GM12878 (cell line): ENCODE data around the gene MYO15A. TPM values are rescaled to one million over a fixed set of nuclear protein-coding genes. Genes with fewer than 3 reads are reported as not detected.

Experiments used
- ATAC-seq: fragments of 200-7000 bp; cut with Tn5 transposase; 3 replicates; pipeline ENCODE4 v1.9.1; 2020; ENCODE audit warnings: mild to moderate bottlenecking, moderate library complexity
- BruUV-seq: library from RNA; stranded (reverse); fragments of 400-500 nt; replicated peaks from 2 replicates; lab custom pipeline; 2021; lab: Mats Ljungman, UMichigan
- CTCF ChIA-PET: fragments of 300-600 bp; sonication (Branson Sonifier 250); formaldehyde crosslinking; extraction: SDS; loops from one replicate; lab custom pipeline; 2021; ENCODE audit warnings: inconsistent platforms; lab: Yijun Ruan, JAX
- POLR2A ChIA-PET: fragments of 350-600 bp; formaldehyde crosslinking; extraction: SDS; loops from one replicate; lab custom pipeline; 2021; ENCODE audit warnings: inconsistent platforms; lab: Charles Lee
- RAD21 ChIA-PET: fragments of 300-600 bp; sonication (Branson Sonifier 250); formaldehyde crosslinking; loops from one replicate; lab custom pipeline; 2023; ENCODE audit warnings: antibody characterized with exemption; ENCODE audit not compliant: unreplicated experiment; lab: Charles Lee
- SMC1A ChIA-PET: fragments of 300-600 bp; sonication (Branson Sonifier 250); formaldehyde crosslinking; loops from one replicate; lab custom pipeline; 2023; ENCODE audit not compliant: unreplicated experiment, uncharacterized antibody; lab: Charles Lee
- DNase-seq: peaks from one replicate; pipeline ENCODE4 v3.0.0-alpha.2; 2011; ENCODE audit warnings: low read depth, low spot score
- FAIRE-seq: peaks from 3 replicates; lab custom pipeline; 2011; peaks lifted over from hg19 to GRCh38; lab: Jason Lieb, UNC
- H2AFZ ChIP-seq: 2 replicates; pipeline ENCODE4 v1.6.0; 2011; ENCODE audit warnings: low read depth, low read length, control low read depth; ENCODE audit not compliant: control insufficient read depth
- H3K27ac ChIP-seq: 2 replicates; pipeline ENCODE4 v1.5.1; 2011; ENCODE audit warnings: control low read depth; ENCODE audit not compliant: control insufficient read depth, insufficient read depth
- H3K27me3 ChIP-seq, 2 experiments: replicated peaks in 1 of 2; 2 replicates each; pipeline versions ENCODE4 v1.6.0 to v1.6.1; 2011; ENCODE audit warnings: low read length in 1 of 2; ENCODE audit not compliant: control insufficient read depth in 2 of 2, insufficient read depth in 2 of 2
- H3K36me3 ChIP-seq, 2 experiments: 2 replicates each; pipeline ENCODE4 v1.5.1; 2011; ENCODE audit warnings: low read length in 1 of 2; ENCODE audit not compliant: control insufficient read depth in 2 of 2, insufficient read depth in 2 of 2
- H3K4me1 ChIP-seq: 2 replicates; pipeline ENCODE4 v1.6.1; 2011; ENCODE audit warnings: mild to moderate bottlenecking, low read length, moderate library complexity, mixed read lengths; ENCODE audit not compliant: control insufficient read depth, insufficient read depth
- H3K4me2 ChIP-seq: 2 replicates; pipeline ENCODE4 v1.6.0; 2011; ENCODE audit warnings: control low read depth; ENCODE audit not compliant: control insufficient read depth, insufficient read depth
- H3K4me3 ChIP-seq: fragments of 200-600 bp; sonication (generic); 2 replicates; pipeline ENCODE4 v1.5.1; 2016
- H3K79me2 ChIP-seq: 2 replicates; pipeline ENCODE4 v1.6.0; 2011; ENCODE audit warnings: low read length; ENCODE audit not compliant: control insufficient read depth, insufficient read depth
- H3K9ac ChIP-seq: 2 replicates; pipeline ENCODE4 v1.8.0; 2011; ENCODE audit warnings: low read length, control low read depth, mixed read lengths; ENCODE audit not compliant: control insufficient read depth, insufficient read depth
- H3K9me3 ChIP-seq: replicated peaks from 3 replicates; pipeline ENCODE4 v1.5.1; 2011; ENCODE audit warnings: mild to moderate bottlenecking, low read length; ENCODE audit not compliant: control insufficient read depth, insufficient read depth
- H4K20me1 ChIP-seq: 2 replicates; pipeline ENCODE4 v1.6.0; 2011; ENCODE audit not compliant: control insufficient read depth, insufficient read depth
- ATF7 ChIP-seq: fragments of 450-650 bp; IDR thresholded peaks from 2 replicates; pipeline ENCODE4 v1.6.1; 2016; ENCODE audit warnings: low read depth, mild to moderate bottlenecking
- IKZF1 ChIP-seq: fragments of 450-650 bp; conservative IDR thresholded peaks from 2 replicates; pipeline ENCODE4 v1.6.1; 2017; ENCODE audit warnings: antibody characterized with exemption, mild to moderate bottlenecking
- MEF2A ChIP-seq: IDR thresholded peaks from 2 replicates; pipeline ENCODE4 v1.6.1; 2011; ENCODE audit warnings: low read depth, mild to moderate bottlenecking, low read length, moderate library complexity; ENCODE audit not compliant: insufficient read depth
- POLR2A ChIP-seq: IDR thresholded peaks from 2 replicates; pipeline ENCODE4 v1.6.1; 2011; ENCODE audit warnings: low read depth, mild to moderate bottlenecking, low read length
- RAD21 ChIP-seq: IDR thresholded peaks from 2 replicates; pipeline ENCODE4 v1.6.1; 2011; ENCODE audit warnings: mild to moderate bottlenecking, low read depth, low read length, moderate library complexity; ENCODE audit not compliant: insufficient read depth
- ZNF217 ChIP-seq: fragments of 450-650 bp; IDR thresholded peaks from 2 replicates; pipeline ENCODE4 v1.6.1; 2017; ENCODE audit warnings: antibody characterized with exemption, mild to moderate bottlenecking
- WGBS: methylation state at CpG from one replicate; pipeline ENCODE4 v1.1.6; 2016; ENCODE audit warnings: low lambda C conversion rate; ENCODE audit not compliant: insufficient replicate concordance, insufficient coverage; ENCODE audit errors: missing lambda C conversion rate; 5-methylcytosine and 5-hydroxymethylcytosine counted together
- in situ Hi-C: fragments of 300-500 bp; cut with MboI; formaldehyde crosslinking; loops from 9 replicates; pipeline ENCODE4 v1.14.3; 2018; ENCODE audit warnings: mixed read lengths
- intact Hi-C: fragments of 100-400 bp; cut with micrococcal nuclease; formaldehyde crosslinking; loops from one replicate; pipeline ENCODE4 v1.14.2; 2022; ENCODE audit not compliant: unreplicated experiment
- polyA plus RNA-seq, 11 experiments: library from polyadenylated mRNA; depleted of rRNA in 4 of 11; unstranded in 6 of 11; stranded (reverse) in 5 of 11; fragments of >200 nt; fragmentation: Nextera tagmentation in 4 of 11; fragmentation: Illumina TruSeq in 1 of 11; extraction: Ambion mirVana in 4 of 11; extraction: Trizol in 1 of 11; gene quantifications; 1 replicate in 1 of 11; 2 replicates in 10 of 11; pipeline versions ENCODE4 v1.2.1 to v1.2.3, GENCODE V29; 2011 to 2016; ENCODE audit warnings: inconsistent platforms in 2 of 11, missing spikeins in 2 of 11, low read depth in 1 of 11
- total RNA-seq, 4 experiments: library from RNA; depleted of rRNA in 3 of 4; stranded (reverse); fragments of >200 nt in 3 of 4; fragmentation: Illumina TruSeq in 1 of 4; extraction: Trizol in 1 of 4; gene quantifications; 2 replicates each; pipeline versions ENCODE4 v1.2.1 to v1.2.3, GENCODE V29; 2013 to 2021
- TF ChIP-seq, protein P1 (sequence below): fragments of 450-650 bp; IDR thresholded peaks from 2 replicates; pipeline ENCODE4 v1.6.1; 2018; ENCODE audit warnings: borderline replicate concordance, mild to moderate bottlenecking; ENCODE audit not compliant: partially characterized antibody
- TF ChIP-seq, protein P2 (sequence below): fragments of 450-650 bp; IDR thresholded peaks from 2 replicates; pipeline ENCODE4 v1.6.1; 2017; ENCODE audit warnings: mild to moderate bottlenecking, low read depth, inconsistent platforms; ENCODE audit not compliant: poor library complexity, severe bottlenecking
- TF ChIP-seq, protein P3 (sequence below), 3 experiments: IDR thresholded peaks in 2 of 3; conservative IDR thresholded peaks in 1 of 3; 2 replicates each; pipeline ENCODE4 v1.5.1; 2011; ENCODE audit warnings: low read depth in 3 of 3, low read length in 3 of 3, mild to moderate bottlenecking in 3 of 3, control low read depth in 2 of 3, moderate library complexity in 2 of 3, inconsistent platforms in 1 of 3, mixed read lengths in 1 of 3; ENCODE audit not compliant: control insufficient read depth in 2 of 3, insufficient read depth in 1 of 3; ENCODE audit errors: extremely low read depth in 1 of 3
- TF ChIP-seq, protein P4 (sequence below): fragments of 450-650 bp; IDR thresholded peaks from 2 replicates; pipeline ENCODE4 v1.6.1; 2017; ENCODE audit warnings: mild to moderate bottlenecking, moderate library complexity

Gene MYO15A
- total and polyA plus RNA-seq, 10 of the 15 experiments (the other 5 are each of a cell fraction or from before 2014, with no cell fraction given) = 0.03 to 0.77 (median 0.21) TPM; not detected in 4

DNA sequence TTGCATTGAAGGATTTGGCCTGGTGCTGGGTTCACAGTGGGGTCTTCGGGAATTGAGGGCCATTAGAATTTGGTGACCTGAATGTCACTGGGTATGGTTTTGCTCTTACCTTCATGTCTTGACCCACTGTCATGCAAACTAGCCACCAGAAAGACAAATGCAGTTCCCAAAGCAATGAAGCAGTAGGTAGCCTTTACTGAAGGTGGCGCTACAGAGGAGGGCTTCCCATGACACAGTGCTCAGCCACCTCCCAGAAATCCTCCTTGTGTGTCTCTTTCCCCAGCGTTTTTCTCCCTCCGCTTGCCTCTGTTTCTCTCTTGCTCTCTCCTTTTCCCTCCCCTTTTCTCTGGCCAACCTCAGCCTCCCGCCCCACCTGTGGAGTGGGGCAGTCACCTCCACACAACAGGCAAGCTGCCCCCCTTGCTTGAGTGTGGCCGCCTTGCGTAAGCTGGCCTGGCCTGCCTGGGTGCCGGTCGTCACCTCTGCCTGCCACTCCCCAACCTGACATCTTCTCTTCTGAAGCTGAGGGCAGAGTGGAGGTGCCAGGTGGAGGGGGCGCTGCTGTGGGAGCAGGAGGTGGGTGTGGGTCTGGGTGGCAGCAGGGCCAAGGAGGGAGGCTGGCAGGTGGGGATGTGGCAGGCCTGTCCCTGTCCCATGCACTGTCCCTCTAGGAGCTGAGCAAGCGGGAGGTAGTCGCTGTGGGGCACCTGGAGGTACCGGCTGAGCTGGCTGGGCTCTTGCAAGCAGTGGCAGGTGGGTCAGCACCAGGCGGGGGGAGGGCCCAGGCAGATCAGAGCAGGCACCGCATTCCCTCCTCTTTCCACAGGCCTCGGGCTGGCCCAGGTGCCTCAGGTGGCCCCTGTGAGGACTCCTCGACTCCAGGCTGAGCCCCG lies 34.7 kb downstream of the MYO15A start:
- peak; percentile 33; the same call in 1 of the 3 replicates for ATAC-seq
- no TSS peak for BruUV-seq
- 45% methylated on average over 18 of the region's 18 CpGs for WGBS
- in situ Hi-C loops = no loop called here
- ChIA-PET SMC1A (interaction anchor here (1.1 kb wide), 1 partner anchor 37 kb away, joined by 5 read pairs; no protein-coding TSS in a partner anchor), RAD21 (interaction anchor here (1.3 to 4.3 kb wide), 4 partner anchors 15 to 72 kb away, joined by 4 to 28 read pairs (median 8); partner anchors contain the start of gene ALKBH5), CTCF (interaction anchor here (1.0 to 4.8 kb wide), 11 partner anchors 10 to 74 kb away, joined by 3 to 43 read pairs (median 5); partner anchors contain the start of gene ALKBH5), POLR2A (no interaction called here)
- FAIRE-seq = no peak
- H3K9ac ChIP-seq = no peak overlapping the region
- no peaks in the 10 kb centered on the region for H3K9me3 ChIP-seq
- H3K36me3 ChIP-seq = no peaks in the 10 kb centered on the region
- H3K27me3 ChIP-seq = no peaks in the 10 kb centered on the region
- no peak overlapping the region for H3K4me2 ChIP-seq
- H2AFZ ChIP-seq = no peak overlapping the region
- no peak overlapping the region for H3K27ac ChIP-seq
- H3K4me1 ChIP-seq = no peaks in the 10 kb centered on the region
- DNase-seq = no peak
- no peak overlapping the region for H3K4me3 ChIP-seq
- intact Hi-C loops = no loop called here
- no peaks in the 10 kb centered on the region for H3K79me2 ChIP-seq
- no peaks in the 10 kb centered on the region for H4K20me1 ChIP-seq
- TF ChIP-seq, protein P1, sequence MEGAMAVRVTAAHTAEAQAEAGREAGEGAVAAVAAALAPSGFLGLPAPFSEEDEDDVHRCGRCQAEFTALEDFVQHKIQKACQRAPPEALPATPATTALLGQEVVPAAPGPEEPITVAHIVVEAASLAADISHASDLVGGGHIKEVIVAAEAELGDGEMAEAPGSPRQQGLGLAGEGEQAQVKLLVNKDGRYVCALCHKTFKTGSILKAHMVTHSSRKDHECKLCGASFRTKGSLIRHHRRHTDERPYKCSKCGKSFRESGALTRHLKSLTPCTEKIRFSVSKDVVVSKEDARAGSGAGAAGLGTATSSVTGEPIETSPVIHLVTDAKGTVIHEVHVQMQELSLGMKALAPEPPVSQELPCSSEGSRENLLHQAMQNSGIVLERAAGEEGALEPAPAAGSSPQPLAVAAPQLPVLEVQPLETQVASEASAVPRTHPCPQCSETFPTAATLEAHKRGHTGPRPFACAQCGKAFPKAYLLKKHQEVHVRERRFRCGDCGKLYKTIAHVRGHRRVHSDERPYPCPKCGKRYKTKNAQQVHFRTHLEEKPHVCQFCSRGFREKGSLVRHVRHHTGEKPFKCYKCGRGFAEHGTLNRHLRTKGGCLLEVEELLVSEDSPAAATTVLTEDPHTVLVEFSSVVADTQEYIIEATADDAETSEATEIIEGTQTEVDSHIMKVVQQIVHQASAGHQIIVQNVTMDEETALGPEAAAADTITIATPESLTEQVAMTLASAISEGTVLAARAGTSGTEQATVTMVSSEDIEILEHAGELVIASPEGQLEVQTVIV = no peak
- TF ChIP-seq ZNF217 = no peak
- no peak for TF ChIP-seq MEF2A
- TF ChIP-seq, protein P2, sequence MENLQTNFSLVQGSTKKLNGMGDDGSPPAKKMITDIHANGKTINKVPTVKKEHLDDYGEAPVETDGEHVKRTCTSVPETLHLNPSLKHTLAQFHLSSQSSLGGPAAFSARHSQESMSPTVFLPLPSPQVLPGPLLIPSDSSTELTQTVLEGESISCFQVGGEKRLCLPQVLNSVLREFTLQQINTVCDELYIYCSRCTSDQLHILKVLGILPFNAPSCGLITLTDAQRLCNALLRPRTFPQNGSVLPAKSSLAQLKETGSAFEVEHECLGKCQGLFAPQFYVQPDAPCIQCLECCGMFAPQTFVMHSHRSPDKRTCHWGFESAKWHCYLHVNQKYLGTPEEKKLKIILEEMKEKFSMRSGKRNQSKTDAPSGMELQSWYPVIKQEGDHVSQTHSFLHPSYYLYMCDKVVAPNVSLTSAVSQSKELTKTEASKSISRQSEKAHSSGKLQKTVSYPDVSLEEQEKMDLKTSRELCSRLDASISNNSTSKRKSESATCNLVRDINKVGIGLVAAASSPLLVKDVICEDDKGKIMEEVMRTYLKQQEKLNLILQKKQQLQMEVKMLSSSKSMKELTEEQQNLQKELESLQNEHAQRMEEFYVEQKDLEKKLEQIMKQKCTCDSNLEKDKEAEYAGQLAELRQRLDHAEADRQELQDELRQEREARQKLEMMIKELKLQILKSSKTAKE = no peak
- TF ChIP-seq POLR2A = no peak
- TF ChIP-seq RAD21 = peak; percentile 14; the same call in 1 of the 2 replicates
- TF ChIP-seq, protein P3, sequence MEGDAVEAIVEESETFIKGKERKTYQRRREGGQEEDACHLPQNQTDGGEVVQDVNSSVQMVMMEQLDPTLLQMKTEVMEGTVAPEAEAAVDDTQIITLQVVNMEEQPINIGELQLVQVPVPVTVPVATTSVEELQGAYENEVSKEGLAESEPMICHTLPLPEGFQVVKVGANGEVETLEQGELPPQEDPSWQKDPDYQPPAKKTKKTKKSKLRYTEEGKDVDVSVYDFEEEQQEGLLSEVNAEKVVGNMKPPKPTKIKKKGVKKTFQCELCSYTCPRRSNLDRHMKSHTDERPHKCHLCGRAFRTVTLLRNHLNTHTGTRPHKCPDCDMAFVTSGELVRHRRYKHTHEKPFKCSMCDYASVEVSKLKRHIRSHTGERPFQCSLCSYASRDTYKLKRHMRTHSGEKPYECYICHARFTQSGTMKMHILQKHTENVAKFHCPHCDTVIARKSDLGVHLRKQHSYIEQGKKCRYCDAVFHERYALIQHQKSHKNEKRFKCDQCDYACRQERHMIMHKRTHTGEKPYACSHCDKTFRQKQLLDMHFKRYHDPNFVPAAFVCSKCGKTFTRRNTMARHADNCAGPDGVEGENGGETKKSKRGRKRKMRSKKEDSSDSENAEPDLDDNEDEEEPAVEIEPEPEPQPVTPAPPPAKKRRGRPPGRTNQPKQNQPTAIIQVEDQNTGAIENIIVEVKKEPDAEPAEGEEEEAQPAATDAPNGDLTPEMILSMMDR (IDR thresholded peaks at IDR 0.05 in 2 of 3, conservative IDR thresholded peaks at IDR 0.05 in 1 of 3; ENCODE audit: control insufficient read depth in 2 of 3, extremely low read depth in 1 of 3, insufficient read depth in 1 of 3, low read depth in 3 of 3, low read length in 3 of 3) = peak; percentile 36 to 51 (median 44); a peak in 5 of 6 replicates
- TF ChIP-seq ATF7 = no peak
- TF ChIP-seq, protein P4, sequence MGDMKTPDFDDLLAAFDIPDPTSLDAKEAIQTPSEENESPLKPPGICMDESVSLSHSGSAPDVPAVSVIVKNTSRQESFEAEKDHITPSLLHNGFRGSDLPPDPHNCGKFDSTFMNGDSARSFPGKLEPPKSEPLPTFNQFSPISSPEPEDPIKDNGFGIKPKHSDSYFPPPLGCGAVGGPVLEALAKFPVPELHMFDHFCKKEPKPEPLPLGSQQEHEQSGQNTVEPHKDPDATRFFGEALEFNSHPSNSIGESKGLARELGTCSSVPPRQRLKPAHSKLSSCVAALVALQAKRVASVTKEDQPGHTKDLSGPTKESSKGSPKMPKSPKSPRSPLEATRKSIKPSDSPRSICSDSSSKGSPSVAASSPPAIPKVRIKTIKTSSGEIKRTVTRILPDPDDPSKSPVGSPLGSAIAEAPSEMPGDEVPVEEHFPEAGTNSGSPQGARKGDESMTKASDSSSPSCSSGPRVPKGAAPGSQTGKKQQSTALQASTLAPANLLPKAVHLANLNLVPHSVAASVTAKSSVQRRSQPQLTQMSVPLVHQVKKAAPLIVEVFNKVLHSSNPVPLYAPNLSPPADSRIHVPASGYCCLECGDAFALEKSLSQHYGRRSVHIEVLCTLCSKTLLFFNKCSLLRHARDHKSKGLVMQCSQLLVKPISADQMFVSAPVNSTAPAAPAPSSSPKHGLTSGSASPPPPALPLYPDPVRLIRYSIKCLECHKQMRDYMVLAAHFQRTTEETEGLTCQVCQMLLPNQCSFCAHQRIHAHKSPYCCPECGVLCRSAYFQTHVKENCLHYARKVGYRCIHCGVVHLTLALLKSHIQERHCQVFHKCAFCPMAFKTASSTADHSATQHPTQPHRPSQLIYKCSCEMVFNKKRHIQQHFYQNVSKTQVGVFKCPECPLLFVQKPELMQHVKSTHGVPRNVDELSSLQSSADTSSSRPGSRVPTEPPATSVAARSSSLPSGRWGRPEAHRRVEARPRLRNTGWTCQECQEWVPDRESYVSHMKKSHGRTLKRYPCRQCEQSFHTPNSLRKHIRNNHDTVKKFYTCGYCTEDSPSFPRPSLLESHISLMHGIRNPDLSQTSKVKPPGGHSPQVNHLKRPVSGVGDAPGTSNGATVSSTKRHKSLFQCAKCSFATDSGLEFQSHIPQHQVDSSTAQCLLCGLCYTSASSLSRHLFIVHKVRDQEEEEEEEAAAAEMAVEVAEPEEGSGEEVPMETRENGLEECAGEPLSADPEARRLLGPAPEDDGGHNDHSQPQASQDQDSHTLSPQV = no peak
- no peak for TF ChIP-seq IKZF1
